Measurements from ENCODE around the gene EFHC2. TPM values are rescaled to one million over a fixed set of nuclear protein-coding genes. Genes with fewer than 3 reads are reported as not detected.
"Not testable (repeated sequence)": the region's sequence is repeated elsewhere in the genome, so short reads cannot be mapped to it uniquely, and the experiment has no call there.

EFHC2 gene
- total RNA-seq, 1 donor from 2014 or later = under 0.01 TPM

DNA sequence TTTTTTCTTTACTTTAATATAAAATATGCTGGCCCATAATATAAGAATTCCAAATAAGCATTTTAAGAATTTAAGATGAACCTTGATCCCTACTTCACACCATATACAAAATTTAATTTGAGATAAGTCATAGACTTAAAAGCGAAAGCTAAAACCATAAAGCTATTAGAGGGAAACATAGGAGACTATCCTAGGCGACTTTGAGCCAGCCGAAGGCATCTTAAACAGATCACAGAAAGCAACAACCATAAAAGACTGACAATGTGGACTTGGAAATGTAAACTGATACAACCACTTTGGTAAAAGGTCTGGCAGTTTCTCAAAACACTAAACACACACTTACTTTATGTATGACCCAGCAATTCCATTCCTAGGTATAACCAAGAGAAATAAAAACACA lies 125.0 kb downstream of the EFHC2 start:
- TF ChIP-seq, protein P1, sequence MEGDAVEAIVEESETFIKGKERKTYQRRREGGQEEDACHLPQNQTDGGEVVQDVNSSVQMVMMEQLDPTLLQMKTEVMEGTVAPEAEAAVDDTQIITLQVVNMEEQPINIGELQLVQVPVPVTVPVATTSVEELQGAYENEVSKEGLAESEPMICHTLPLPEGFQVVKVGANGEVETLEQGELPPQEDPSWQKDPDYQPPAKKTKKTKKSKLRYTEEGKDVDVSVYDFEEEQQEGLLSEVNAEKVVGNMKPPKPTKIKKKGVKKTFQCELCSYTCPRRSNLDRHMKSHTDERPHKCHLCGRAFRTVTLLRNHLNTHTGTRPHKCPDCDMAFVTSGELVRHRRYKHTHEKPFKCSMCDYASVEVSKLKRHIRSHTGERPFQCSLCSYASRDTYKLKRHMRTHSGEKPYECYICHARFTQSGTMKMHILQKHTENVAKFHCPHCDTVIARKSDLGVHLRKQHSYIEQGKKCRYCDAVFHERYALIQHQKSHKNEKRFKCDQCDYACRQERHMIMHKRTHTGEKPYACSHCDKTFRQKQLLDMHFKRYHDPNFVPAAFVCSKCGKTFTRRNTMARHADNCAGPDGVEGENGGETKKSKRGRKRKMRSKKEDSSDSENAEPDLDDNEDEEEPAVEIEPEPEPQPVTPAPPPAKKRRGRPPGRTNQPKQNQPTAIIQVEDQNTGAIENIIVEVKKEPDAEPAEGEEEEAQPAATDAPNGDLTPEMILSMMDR (IDR thresholded peaks at IDR 0.05; ENCODE audit: insufficient read depth, low read length, severe bottlenecking) = no peak
- FAIRE-seq = no peak
- Histone ChIP-seq H3K27me3 (ENCODE audit: control insufficient read depth, insufficient read depth, low read length) (no peaks in the 10 kb centered on the region), H3K36me3 (ENCODE audit: control insufficient read depth, insufficient read depth, low read length) (no peaks in the 10 kb centered on the region), H3K4me3 (ENCODE audit: low read depth, low read length) (no peak overlapping the region)
- DNase-seq (ENCODE audit: low read depth) = no peak

DNA sequence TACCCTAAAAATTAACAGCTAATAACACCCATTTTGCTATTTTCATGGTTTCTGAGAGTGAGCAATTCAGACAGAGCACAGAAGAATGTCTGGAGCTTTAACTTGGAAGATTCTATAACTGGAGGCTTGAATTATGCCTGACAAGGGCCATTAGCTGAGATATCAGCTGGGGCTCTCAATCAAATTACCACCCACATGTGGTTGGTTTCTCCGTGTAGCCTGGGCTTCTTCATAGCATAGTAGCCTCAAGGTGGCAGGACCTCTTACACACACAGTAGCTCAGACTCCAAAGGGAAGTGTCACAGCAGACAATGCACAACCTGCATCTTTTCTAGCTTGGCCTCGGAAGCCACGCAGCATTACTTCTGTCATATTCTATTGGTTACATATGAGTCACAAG lies 127.3 kb downstream of the EFHC2 start:
- FAIRE-seq (no peak), DNase-seq (ENCODE audit: low read depth) (no peak)
- Histone ChIP-seq H3K27me3 (ENCODE audit: control insufficient read depth, insufficient read depth, low read length) (no peaks in the 10 kb centered on the region), H3K36me3 (ENCODE audit: control insufficient read depth, insufficient read depth, low read length) (no peaks in the 10 kb centered on the region), H3K4me3 (ENCODE audit: low read depth, low read length) (no peak overlapping the region)
- TF ChIP-seq, protein P1 (IDR thresholded peaks at IDR 0.05; ENCODE audit: insufficient read depth, low read length, severe bottlenecking) = no peak

DNA sequence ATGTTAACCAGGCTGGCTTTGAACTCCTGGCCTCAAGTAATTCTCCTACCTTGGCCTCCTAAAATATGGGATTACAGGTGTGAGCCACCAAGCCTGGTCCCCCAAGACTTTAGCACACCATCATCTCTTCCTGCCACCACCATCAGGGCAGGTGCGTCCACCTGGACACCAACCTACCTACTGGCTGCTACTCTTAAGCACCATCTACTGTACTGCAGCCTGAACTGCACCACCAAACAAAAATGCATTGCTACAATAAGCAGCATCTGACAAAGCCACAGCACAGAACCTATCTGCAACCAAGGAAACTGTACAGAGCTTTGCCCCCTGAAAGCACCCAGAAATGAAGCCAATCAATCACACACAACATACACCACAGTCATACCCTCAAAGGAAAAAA lies 139.7 kb downstream of the EFHC2 start:
- DNase-seq (ENCODE audit: low read depth) (no peak), FAIRE-seq (no peak)
- no peak overlapping the region for H3K4me3 ChIP-seq (ENCODE audit: low read depth, low read length)
- H3K27me3 ChIP-seq (ENCODE audit: control insufficient read depth, insufficient read depth, low read length) = no peaks in the 10 kb centered on the region
- TF ChIP-seq, protein P1 (IDR thresholded peaks at IDR 0.05; ENCODE audit: insufficient read depth, low read length, severe bottlenecking) = peak; percentile 28
- H3K36me3 ChIP-seq (ENCODE audit: control insufficient read depth, insufficient read depth, low read length) = no peaks in the 10 kb centered on the region

DNA sequence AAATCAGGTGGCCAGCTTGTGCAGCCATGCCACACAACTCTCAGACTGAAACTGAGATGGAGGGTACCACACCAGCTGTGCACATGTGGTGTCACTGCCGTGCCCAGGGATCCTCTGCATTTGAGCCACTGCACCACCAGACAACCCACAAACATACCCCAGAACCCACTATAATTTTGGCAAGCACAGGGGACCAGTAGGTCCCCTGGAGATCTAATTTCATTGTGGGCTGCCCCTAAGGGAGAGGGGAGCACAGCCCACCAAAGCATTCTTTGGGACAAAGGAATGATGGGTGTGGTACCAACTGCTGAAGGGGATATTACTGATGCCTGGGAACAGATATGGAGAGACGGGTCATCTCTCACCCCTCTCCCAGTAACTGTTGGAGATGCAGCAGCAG lies 140.9 kb downstream of the EFHC2 start:
- no peak for DNase-seq (ENCODE audit: low read depth)
- FAIRE-seq = no peak
- H3K4me3 ChIP-seq (ENCODE audit: low read depth, low read length) = no peak overlapping the region
- H3K36me3 ChIP-seq (ENCODE audit: control insufficient read depth, insufficient read depth, low read length) = no peaks in the 10 kb centered on the region
- H3K27me3 ChIP-seq (ENCODE audit: control insufficient read depth, insufficient read depth, low read length) = no peaks in the 10 kb centered on the region
- TF ChIP-seq, protein P1 (IDR thresholded peaks at IDR 0.05; ENCODE audit: insufficient read depth, low read length, severe bottlenecking) = no peak

DNA sequence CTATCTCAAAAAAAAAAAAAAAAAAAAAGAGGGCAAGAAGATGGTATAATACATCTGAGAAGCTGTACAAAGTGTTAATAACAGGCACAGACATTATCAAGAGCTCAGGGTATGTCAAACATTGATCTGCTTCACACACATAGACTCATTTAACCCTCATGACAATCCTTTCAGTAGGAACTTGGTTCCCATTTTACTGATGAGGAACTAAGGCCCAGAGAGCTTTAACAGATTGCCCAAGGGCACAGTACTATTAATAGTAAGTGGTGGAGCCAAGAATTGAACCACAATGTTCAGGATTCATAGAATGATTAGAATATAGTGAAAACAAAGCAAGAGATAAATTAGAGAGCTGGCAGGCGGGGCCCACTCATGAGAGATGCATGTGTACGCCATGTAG lies 154.4 kb downstream of the EFHC2 start:
- TF ChIP-seq, protein P1 (IDR thresholded peaks at IDR 0.05; ENCODE audit: insufficient read depth, low read length, severe bottlenecking) = no peak
- Histone ChIP-seq H3K4me3 (ENCODE audit: low read depth, low read length) (no peak overlapping the region), H3K27me3 (ENCODE audit: control insufficient read depth, insufficient read depth, low read length) (no peaks in the 10 kb centered on the region), H3K36me3 (ENCODE audit: control insufficient read depth, insufficient read depth, low read length) (no peaks in the 10 kb centered on the region)
- no peak for DNase-seq (ENCODE audit: low read depth)
- no peak for FAIRE-seq

DNA sequence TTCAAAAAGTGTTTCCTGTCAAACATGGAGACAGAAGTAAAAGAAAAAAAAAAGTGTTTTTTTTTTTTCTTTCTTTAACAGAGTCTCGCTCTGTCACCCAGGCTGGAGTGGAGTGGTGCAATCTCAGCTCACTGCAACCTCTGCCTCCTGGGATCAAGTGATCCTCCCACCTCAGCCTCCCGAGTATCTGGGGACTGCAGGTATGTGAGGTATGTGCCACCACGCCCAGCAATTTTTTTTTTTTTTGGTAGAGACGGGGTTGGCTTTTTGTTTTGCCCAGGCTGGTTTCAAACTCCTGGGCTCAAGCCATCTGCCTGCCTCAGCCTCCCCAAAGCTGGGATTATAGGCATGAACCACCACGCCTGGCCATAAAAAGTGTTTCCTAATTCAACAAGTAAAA lies 155.6 kb downstream of the EFHC2 start:
- not testable (repeated sequence) for H3K4me3 ChIP-seq (ENCODE audit: low read depth, low read length); H3K27me3 ChIP-seq (ENCODE audit: control insufficient read depth, insufficient read depth, low read length); H3K36me3 ChIP-seq (ENCODE audit: control insufficient read depth, insufficient read depth, low read length); DNase-seq (ENCODE audit: low read depth); FAIRE-seq

Data from bronchial epithelial cell (primary cell).